GM21576 (cell line): ENCODE data around the gene ASTN2.
"Not testable (repeated sequence)": the region's sequence is repeated elsewhere in the genome, so short reads cannot be mapped to it uniquely, and the experiment has no call there.

Experiments
- ATAC-seq: cut with Tn5 transposase; IDR thresholded peaks from one replicate; pipeline ENCODE4 v1.9.1; 2021; ENCODE audit warnings: mild to moderate bottlenecking, moderate library complexity; ENCODE audit not compliant: unreplicated experiment

The ASTN2 gene

GRCh38 chr9:117088140-117088539 lies 326.7 kb downstream of the ASTN2 start:
- ATAC-seq: no peak

GRCh38 chr9:117084221-117084620 lies 330.6 kb downstream of the ASTN2 start:
- ATAC-seq: no peak

DNA sequence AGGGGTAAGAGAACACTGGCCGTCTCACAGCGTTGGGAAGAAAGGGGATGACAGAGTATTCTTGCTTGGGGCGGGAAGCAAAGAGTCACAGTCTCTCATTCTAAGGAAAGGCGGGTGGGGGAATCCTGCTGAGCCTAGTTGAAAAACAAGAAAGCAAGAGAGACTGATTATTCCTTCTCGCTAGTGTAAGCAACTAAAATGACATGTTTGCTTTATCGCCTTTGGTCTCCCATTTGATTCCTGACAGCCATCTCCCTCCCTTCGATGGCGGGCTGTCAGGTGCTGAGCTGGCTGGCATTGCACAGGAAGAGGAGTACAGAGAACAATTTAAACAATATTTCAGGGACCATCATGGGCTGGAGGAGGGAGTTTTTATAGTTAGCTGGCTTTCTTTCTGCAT lies 331.3 kb downstream of the ASTN2 start:
- no peak for ATAC-seq

DNA sequence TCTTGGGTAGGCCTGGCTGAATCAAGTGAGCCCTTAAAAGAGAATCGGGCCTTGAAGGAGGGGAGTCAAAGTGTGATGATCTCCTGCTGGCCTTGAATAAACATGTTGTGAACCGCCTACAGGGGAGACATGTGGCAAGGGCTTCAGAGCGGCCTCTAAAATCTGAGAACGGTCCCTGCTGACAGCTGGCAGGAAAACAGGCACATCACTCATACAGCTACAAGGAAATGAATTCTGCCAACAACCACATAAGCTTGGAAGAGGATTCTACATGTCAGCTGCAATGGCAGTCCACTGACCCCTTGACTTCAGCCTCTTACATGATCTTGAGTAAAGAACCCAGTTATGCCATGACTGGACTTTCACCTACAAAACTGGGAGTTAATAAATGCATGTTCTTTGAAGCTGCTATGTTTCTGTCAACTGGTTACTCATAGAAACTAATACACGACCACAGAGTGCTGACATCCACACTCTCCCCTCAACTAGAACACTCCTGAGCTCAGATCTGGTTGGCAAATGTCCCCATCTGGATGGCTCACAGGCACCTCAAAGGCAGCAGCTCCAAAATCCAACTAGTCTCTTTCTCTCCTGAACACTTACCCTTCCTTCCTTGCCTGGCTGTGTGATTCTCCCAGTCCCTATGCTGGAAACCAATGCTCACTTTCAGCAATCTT lies 333.1 kb downstream of the ASTN2 start:
- ATAC-seq: no peak

DNA sequence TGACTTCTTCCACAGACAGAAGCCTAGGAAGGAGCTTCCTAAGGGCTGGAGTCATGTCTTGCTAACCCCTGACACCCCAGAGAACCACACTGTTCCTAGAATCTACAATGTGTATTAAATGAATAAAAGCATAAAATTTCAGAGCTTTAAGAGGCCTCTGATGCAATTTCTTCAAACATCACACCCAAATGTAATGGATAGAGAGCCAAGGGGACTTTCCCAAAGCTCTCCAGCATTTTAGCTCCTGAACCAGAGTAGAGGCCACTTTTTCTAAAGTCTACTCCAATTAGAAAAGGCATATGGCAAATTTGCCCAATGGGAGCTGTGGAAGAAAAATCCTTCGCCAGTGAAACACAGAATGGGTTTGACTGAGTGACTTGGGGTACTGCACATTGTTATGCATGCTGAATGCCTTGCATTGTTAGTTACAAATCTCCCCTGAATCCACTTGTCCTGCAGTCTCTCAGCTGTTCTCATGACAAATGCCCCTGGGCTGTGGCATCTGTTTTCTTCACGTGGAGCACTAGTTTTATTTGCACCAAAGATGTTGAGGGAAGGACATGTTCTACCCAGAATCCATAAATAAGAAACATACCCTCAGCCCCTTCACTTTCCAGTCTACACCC lies 334.0 kb downstream of the ASTN2 start:
- ATAC-seq: no peak

- no peak for ATAC-seq
These were observed 338.1 kb downstream of the ASTN2 start for GRCh38 chr9:117076571-117077290.

- no peak for ATAC-seq
These were observed 339.2 kb downstream of the ASTN2 start for GRCh38 chr9:117075636-117076035.

DNA sequence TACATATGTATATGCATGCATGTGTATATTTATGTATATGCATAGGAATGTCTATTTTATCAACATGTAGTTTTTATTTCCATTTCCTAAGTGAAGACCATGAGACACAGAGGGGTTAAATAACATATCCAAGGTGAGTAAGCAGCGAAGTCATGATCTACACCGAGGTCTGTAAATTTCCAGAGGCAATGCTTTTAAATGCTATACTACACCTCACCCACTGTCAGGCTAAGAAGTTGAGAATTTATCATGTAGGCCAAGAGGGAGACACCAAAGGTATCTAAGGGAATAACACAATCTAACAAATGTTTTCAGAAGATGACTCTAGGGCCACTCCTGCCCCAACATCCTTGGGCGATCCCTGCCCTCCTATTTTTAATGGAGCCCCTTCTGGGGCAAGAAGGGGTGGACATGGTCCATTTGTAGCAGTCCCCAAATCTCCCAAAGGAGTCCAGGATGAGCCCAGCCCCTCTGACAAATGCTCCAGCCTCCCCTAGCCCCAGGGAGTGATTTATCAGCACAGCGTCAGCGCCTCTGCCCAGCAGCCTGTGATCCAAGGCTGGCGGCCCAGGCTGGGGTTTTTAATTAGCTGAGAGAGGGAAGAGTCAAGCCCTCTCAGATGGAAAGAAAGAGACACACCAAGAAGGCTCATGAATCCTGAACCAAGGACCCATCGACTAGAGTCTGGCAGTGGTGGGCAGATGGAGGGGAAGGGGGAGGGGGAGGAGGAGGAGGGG lies 339.9 kb downstream of the ASTN2 start:
- no peak for ATAC-seq

GRCh38 chr9:117074342-117074662 lies 340.6 kb downstream of the ASTN2 start:
- no peak for ATAC-seq

- ATAC-seq: no peak
These were observed 341.1 kb downstream of the ASTN2 start for GRCh38 chr9:117073539-117074341.

- ATAC-seq: no peak
These were observed 341.8 kb downstream of the ASTN2 start for GRCh38 chr9:117073071-117073470.

GRCh38 chr9:117072216-117072615 lies 342.6 kb downstream of the ASTN2 start:
- ATAC-seq: no peak

DNA sequence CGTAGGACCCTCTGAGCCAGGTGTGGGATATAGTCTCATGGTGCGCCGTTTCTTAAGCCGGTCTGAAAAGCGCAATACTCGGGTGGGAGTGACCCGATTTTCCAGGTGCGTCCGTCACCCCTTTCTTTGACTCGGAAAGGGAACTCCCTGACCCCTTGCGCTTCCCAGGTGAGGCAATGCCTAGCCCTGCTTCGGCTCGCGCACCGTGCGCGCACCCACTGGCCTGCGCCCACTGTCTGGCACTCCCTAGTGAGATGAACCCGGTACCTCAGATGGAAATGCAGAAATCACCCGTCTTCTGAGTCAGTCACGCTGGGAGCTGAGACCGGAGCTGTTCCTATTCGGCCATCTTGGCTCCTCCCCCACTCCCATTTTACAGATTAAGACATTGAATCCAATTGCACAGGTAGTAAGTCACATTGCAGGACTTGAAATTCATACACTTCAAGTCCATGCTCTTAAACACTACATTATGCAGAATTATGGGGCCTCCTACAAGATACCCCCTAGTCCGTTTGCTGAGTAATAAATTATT lies 343.1 kb downstream of the ASTN2 start:
- ATAC-seq: not testable (repeated sequence)

- no peak for ATAC-seq
These were observed 351.0 kb downstream of the ASTN2 start for GRCh38 chr9:117063721-117064471.

- ATAC-seq: no peak
These were observed 353.9 kb downstream of the ASTN2 start for GRCh38 chr9:117060963-117061362.

DNA sequence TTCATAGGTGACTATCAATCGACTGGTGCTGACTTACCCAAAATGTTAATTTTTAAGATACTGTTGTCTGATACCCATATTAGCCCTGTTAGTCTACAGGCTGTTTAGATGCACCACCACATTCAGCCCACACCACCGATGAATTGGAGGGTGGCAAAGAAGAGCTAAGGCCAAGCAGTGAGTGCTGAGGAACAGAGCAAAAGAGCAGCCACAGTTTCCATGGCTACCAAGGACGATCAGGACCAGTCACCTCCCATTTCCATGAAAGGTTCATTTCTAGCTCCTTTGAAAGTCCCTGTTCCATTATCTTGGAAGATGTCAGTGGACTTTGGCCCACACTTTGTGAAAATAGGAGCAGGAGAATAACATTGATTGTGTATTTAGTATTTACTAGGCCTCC lies 364.9 kb downstream of the ASTN2 start:
- no peak for ATAC-seq

DNA sequence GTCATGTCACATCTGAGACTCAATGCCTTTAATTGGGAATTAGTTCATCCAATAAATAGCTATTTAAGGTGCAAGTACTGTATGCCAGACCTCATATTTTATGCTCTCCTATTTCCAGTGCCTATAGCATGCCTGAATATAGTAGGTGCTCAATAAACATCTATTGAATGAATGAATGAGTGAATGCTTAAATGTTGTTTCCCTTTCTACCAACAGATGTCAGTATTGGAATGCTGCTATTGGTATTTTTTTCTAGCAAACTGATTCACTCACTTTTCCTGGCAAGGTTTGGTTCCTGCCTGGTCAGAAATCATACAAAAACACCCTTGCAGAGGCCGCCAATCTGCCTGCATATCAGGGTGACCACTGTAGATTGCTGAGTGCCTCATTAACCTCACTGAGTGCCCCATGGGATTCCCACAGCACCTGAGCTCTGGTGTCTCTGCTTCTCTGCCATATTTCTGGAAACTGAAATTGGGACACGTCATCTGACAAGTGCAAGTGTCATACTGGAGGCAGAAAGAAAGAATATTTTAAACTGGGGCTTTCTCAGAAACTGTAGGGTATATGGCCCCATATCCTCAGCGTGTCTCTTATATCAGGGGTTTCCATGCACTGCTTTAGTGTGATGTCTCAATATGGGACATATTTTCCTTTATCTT lies 368.1 kb downstream of the ASTN2 start:
- ATAC-seq: peak; percentile 75

- no peak for ATAC-seq
These were observed 370.6 kb downstream of the ASTN2 start for GRCh38 chr9:117044241-117044640.

DNA sequence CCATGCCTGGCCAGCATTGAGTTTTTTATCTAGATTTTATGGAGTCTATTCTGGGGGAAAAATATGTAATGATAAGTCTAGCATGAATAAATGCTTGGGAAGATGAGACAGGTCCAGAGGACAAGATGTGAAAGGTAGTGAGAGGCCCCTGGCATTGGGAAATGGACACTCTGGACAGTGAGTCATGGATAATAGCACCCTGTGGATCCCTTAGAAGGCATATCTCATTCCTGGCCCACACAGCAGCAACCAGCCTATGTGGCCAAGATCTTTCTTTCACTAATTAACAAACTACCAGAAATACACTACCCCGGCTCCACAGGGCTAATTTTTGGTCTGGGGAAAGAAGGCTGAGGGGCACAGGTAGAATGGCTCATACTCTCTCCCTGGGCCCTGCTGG lies 371.7 kb downstream of the ASTN2 start:
- no peak for ATAC-seq
